Activated T-cell treated with anti-CD3 and anti-CD28 coated beads for 24 hours (primary cell): ENCODE measurements around the gene ATP5F1C.
"Not testable (repeated sequence)": the region's sequence is repeated elsewhere in the genome, so short reads cannot be mapped to it uniquely, and the experiment has no call there.

Source experiments
- DNase-seq: peaks from one replicate; pipeline ENCODE4 v3.0.0-alpha.2; 2020; ENCODE audit warnings: low read depth

Gene ATP5F1C

DNA sequence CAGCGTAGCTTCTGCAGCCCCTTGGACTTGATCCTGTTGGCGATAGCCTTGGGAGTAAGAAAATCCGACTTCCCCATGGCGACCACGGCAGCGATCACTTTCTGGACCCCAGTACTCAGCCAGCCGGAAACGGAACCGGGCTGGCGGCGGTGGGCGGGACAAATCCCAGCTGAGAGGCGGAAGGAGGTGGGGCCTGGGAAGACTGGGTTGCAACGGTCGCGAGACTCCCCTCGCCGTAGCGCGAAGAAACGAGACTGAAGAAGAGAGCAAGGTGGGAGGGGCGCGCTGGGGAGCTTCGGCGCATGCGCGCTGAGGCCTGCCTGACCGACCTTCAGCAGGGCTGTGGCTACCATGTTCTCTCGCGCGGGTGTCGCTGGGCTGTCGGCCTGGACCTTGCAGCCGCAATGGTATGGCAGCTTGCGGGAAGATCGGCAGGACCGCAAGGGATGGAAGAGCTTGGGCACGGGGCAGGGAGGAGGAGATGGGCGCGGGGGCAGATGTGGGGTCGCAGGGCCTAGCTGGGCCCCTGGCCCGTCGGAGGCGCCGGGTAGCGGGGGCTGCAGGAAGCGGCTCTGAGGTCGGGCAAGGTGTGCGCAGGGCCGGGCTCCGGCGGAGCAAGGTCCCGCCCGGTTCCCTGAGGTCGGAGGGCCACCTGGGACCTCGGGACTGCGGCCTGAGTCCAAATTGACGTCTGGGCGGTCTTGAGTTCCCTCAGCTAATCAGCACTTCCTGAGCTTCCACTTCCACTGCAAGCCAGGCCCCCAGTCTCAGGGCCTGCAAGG is at the start of gene ATP5F1C, which contains the start of gene KIN:
Gene ATP5F1C, plus strand, starts transcription at position 321 of the 782 bp plus-strand sequence. Its CDS starts 31 bp downstream, at position 352.
Gene KIN, minus strand, starts transcription at position 137 of the 782 bp plus-strand sequence. Its CDS starts 60 bp downstream, at position 77.
- DNase-seq = peak; percentile 97

- DNase-seq = no peak
Measured at GRCh38 chr10:7738536-7739407, 49.2 kb upstream of the ATP5F1C start.

DNA sequence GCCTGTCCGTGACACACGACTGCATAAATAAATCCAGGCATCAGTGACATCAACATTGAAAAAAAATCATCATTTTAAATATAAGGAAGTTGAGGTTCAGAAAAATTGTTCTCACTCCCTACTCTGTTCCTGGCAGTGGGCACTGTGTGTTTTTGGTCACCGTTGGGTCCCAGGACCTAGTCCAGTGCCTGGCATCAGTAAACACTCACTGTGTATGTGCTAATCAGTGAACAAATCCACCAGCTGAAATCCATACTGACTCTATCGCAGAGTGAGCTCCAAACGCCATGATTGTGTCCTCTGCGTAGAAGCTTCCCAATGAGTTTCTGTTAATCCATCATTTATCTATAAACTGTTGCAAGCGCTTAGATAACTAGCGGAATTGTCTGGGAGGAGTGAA is 43.7 kb upstream of the ATP5F1C start:
- DNase-seq = no peak

DNA sequence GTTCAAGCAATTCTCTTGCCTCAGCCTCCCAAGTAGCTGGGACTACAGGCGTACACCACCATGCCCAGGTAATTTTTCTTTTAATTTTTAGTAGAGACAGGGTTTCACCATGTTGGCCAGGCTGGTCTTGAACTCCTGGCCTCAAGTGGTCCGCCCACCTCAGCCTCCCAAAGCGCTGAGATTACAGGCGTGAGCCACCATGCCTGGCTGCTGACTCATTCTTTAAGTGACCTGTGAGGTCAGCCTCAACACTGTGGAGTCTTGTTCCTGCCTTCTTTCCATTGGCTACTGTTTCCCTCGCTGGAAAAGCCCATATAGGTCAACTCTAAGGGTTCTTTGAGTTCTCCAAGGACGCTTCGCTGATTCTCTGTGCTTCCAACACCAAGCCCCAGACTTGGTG is 39.3 kb upstream of the ATP5F1C start:
- not testable (repeated sequence) for DNase-seq

DNA sequence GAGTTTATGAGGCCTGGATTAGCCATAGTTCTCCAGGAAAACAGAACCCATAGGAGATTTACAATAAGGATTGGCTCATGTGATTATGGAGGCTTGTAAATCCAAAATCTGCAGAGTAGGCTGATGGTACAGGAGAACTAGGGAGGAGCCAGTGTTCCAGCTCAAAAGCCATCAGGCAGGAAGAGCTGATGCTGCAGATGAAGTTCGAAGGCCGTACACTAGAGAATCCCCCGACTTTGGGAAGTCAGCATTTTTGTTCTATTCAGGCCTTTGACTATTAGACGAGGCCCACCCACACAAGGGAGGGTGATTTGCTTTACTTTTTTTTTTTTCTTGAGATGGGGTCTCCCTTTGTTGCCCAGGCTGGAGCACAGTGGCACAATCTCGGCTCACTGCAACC is 37.8 kb upstream of the ATP5F1C start:
- DNase-seq = no peak

DNA sequence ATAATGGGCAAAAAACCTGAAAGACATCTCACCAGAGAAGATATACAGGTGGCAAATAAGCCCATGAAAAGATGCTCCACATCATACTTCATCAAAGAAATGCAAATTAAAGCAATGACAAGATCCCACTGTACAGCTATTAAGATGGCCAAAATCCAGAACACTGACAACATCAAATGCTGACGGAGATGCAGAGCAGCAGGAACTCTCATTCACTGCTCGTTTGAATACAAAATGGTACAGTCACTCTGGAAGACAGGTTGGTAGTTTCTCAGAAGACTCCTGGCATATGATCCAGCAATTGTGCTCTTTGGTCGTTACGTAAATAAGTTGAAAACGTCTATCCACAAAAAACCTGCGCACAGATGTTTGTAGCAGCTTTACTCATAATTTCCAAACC is 35.7 kb upstream of the ATP5F1C start:
- no peak for DNase-seq

- DNase-seq = no peak
Measured at GRCh38 chr10:7755103-7755502, 32.9 kb upstream of the ATP5F1C start.

- no peak for DNase-seq
Measured at GRCh38 chr10:7756360-7756992, 31.5 kb upstream of the ATP5F1C start.

- DNase-seq = no peak
Measured at GRCh38 chr10:7763929-7764328, 24.0 kb upstream of the ATP5F1C start.

DNA sequence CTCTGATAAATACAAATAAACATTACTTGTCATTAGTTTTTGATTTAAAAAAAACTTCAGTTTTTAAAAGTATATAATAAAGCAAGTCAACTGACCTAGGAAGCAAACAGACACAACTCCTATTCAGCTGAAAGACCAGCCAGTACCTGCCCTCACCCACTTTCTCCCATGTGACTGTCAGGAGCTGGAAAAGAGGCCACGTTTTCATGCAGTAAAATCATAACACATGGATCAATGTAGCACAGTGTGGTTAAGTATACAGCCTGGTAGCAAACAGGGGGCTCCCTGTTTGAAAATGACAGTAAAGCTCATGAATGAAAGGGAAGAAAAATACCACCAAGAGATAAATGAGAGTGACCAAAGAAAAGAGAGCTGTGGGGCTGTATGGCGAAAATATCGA is 21.7 kb upstream of the ATP5F1C start:
- DNase-seq = no peak

DNA sequence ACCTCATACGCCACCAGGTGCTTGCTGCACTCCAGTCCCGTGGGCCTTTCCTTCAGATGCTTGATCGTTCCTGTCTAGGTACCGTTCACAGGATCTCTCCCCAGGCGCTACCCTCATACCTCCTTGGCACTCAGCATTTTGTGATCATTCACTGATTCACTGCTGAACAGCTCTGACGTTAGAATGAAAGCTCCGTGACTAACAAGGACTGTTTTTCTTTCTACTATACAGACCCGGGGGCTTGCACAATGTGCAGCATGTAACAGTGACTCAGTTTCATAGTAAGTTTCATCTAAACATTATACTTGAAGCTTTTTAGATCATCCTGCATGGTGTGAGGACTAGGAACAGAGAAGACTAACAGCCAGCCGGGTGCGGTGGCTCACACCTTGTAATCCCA is 20.8 kb upstream of the ATP5F1C start:
- no peak for DNase-seq

- no peak for DNase-seq
Measured at GRCh38 chr10:7768417-7768816, 19.6 kb upstream of the ATP5F1C start.

DNA sequence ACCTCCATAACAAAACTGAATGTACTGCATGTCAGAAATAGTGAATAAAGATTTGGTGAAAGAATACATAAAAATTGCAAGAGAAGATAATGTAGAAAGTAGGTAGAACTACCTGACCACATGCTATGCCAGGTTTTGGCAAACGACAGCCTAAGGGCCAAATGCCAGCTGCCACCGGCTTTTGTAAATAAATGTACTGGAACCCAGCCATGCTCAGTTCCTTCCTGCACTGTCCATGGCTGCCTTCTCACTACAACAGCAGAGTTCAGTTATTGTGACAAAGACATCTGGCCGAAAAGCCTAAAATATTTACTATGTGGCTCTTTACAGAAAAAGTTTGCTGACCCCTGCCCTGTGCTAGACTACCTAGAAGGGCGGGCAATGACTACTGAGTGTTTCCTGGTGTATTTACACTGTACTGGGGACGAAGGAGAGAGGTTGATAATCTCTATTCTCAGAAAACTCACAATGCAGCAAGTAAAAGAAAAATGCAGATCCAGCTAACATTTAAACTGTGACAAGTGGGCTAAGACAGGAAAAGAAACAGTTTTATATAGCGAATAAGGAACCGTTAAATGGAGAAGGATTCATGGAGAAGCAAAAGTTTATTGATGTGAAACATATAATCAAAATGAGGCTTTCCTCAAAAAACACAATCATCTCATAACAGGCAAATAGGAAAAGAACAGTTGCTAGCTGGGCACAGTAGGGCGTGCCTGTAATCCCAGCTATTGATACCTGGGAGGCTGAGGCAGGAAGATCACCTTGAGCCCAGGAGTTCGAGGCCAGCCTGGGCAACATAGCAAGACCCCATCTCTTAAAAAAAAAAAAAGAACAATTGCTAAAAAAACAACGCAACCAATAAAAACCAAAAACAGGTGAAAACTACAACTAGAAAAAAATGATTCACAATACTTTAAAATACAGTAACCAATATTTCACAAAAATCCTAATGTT is 13.9 kb upstream of the ATP5F1C start:
- no peak for DNase-seq

- no peak for DNase-seq
Measured at GRCh38 chr10:7776777-7777176, 11.2 kb upstream of the ATP5F1C start.

- DNase-seq = not testable (repeated sequence)
Measured at GRCh38 chr10:7782194-7782593, 5.8 kb upstream of the ATP5F1C start.

DNA sequence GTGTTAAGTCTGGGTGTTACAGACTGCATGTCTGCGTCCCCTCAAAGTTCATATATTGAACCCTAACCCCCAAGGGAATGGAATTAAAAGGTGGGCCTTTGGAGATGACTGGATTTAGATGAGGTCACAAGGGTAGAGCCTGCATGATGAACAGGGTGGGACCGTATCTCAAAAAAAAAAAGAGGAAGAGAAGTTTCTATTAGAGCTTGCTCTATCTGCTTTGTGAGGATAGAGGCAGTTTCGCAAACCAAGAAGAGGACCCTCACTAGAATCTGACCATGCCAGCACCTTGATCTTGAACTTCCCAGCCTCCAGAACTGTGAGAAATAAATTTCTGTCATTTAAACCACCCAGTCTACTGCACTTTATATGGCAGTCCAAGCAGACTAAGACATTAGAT is 1.5 kb upstream of the ATP5F1C start:
- no peak for DNase-seq

GRCh38 chr10:7787150-7787856 is 674 bp upstream of the ATP5F1C start:
- DNase-seq = no peak

GRCh38 chr10:7788639-7789286 is 786 bp downstream of the ATP5F1C start:
- DNase-seq = no peak

DNA sequence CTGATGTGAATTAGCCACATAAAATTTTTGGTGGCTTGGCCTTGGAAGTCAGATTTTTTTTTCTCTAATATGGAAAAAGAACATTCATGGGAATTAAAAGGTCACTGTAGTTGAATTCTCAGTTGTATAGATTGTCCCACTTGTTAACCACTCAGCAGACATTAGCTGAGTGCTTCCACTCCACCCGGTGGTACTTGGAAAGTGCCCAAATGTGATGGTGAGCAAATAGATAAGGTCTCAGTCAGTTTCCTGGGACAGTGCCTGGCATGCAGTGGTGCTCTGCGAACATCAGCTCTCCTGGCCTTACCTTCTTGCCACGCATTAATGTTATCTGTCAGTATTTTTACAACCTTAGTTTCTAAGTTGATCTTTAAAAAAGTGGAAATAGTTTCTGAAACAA is 1.4 kb downstream of the ATP5F1C start:
- no peak for DNase-seq

DNA sequence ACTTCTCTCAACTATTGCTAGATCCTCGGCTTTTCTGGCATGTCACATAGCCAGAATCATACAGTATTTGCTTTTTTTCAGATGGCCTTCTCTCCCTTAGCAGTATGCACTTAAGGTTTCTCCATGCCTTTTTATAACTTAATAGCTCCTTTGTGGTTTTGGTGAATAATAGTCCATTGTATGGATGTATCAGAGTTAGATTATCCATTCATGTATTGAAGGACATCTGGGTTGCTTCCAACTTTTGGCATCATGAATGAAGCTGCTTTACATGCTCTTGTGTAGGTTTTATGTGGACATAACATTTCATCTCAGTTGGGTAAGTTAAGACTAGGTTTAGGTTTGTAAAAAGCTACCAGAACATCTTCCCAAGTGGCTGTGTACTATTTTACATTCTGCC is 4.6 kb downstream of the ATP5F1C start:
- no peak for DNase-seq
